HCEC 1CT (cell line): ENCODE measurements around the gene ZNF208.

ENCODE experiments used
- DNase-seq: peaks from one replicate; pipeline ENCODE4 v3.0.0-alpha.2; 2017

ZNF208 gene

DNA sequence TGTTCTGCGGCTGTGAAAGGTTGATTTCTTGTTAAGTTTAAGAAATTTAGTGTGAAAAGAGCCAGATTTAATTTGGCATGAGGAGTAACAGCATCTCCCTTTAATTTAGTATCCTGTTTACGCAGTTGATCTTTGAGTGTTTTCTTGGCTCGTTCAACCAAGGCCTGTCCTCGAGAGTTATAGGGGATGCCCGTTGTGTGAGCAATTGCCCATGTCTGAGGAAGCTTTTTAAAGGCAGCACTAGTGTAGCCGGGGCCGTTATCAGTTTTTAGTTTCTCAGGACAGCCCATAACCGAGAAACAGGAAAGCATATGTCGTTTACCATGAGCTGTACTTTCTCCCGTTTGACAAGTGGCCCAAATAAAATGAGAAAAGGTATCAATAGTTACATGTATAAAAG, 127.2 kb downstream of the ZNF208 start:
- DNase-seq = no peak
